HCT116 (cell line): ENCODE measurements around the gene CTBP2. TPM values are rescaled to one million over a fixed set of nuclear protein-coding genes. Genes with fewer than 3 reads are reported as not detected.

Experiments used
- ATAC-seq: fragments of 200-7000 bp; cut with Tn5 transposase; 2 replicates; pipeline ENCODE4 v1.9.1; 2020; ENCODE audit warnings: mild to moderate bottlenecking, moderate library complexity
- BruUV-seq: library from RNA; stranded (reverse); fragments of 400-500 nt; replicated peaks from 2 replicates; lab custom pipeline; 2021; lab: Mats Ljungman, UMichigan
- CTCF ChIA-PET: fragments of 300-600 bp; sonication (Branson Sonifier 250); formaldehyde crosslinking; loops from one replicate; lab custom pipeline; 2021; ENCODE audit warnings: antibody characterized with exemption; lab: Charles Lee
- POLR2A ChIA-PET: fragments of 300-600, 350-600 bp; sonication (Branson Sonifier 250); formaldehyde crosslinking; loops from one replicate; lab custom pipeline; 2021; ENCODE audit warnings: antibody characterized with exemption; lab: Charles Lee
- RAD21 ChIA-PET, 2 experiments: fragments of 300-600 bp; sonication (Branson Sonifier 250); formaldehyde crosslinking; loops; one replicate each; lab custom pipeline; 2023; ENCODE audit warnings: low total read pairs in 2 of 2; ENCODE audit not compliant: uncharacterized antibody in 2 of 2, unreplicated experiment in 2 of 2, low non-redundant PET in 1 of 2; lab: Charles Lee
- DNase-seq: peaks from one replicate; pipeline ENCODE4 v3.0.0-alpha.2; 2010; ENCODE audit warnings: low read depth, low spot score
- H2AFZ ChIP-seq: fragments of 200-600 bp; shearing (Covaris generic), sonication (generic); 2 replicates; pipeline ENCODE4 v1.6.1; 2017; ENCODE audit warnings: low read depth, mixed run types, mixed read lengths, antibody characterized with exemption, low read length; ENCODE audit not compliant: poor library complexity, severe bottlenecking
- H3K27ac ChIP-seq: 2 replicates; pipeline ENCODE4 v1.5.1; 2012; ENCODE audit warnings: low read depth, low read length
- H3K27me3 ChIP-seq: fragments of 200-600 bp; sonication (generic); 2 replicates; pipeline ENCODE4 v1.6.1; 2016; ENCODE audit warnings: mixed run types, low read length, mixed read lengths; ENCODE audit not compliant: insufficient read depth
- H3K36me3 ChIP-seq, 2 experiments: fragments of 200-500 bp in 1 of 2; fragments of 200-600 bp in 1 of 2; sonication (Bioruptor generic) in 1 of 2; sonication (generic) in 1 of 2; 2 replicates each; pipeline versions ENCODE4 v1.5.1 to v1.6.1; 2014 to 2016; ENCODE audit warnings: low read length in 2 of 2, inconsistent platforms in 1 of 2, mixed read lengths in 1 of 2, mixed run types in 1 of 2; ENCODE audit not compliant: insufficient read depth in 2 of 2, control insufficient read depth in 1 of 2
- H3K4me1 ChIP-seq, 2 experiments: fragments of 200-600 bp in 1 of 2; sonication (generic) in 1 of 2; 2 replicates each; pipeline versions ENCODE4 v1.5.1 to v1.6.1; 2012 to 2017; ENCODE audit warnings: low read length in 2 of 2, inconsistent platforms in 1 of 2, mild to moderate bottlenecking in 1 of 2, mixed read lengths in 1 of 2, mixed run types in 1 of 2, moderate library complexity in 1 of 2; ENCODE audit not compliant: insufficient read depth in 2 of 2, control insufficient read depth in 1 of 2
- H3K4me2 ChIP-seq: fragments of 200-600 bp; sonication (generic); 2 replicates; pipeline ENCODE4 v1.6.1; 2017; ENCODE audit warnings: mixed run types, low read length, mixed read lengths
- H3K4me3 ChIP-seq, 2 experiments: fragments of 200-600 bp in 1 of 2; sonication (generic) in 1 of 2; replicated peaks in 1 of 2; 2 replicates each; pipeline ENCODE4 v1.5.1; 2011 to 2016; ENCODE audit warnings: low read length in 2 of 2, control low read depth in 1 of 2, low read depth in 1 of 2, mild to moderate bottlenecking in 1 of 2, mixed read lengths in 1 of 2, mixed run types in 1 of 2
- H3K79me2 ChIP-seq: fragments of 200-600 bp; sonication (generic); 2 replicates; pipeline ENCODE4 v1.6.1; 2017; ENCODE audit warnings: mild to moderate bottlenecking, mixed run types, low read length, moderate library complexity, mixed read lengths; ENCODE audit not compliant: insufficient read depth
- H3K9ac ChIP-seq: fragments of 200-600 bp; sonication (generic); 2 replicates; pipeline ENCODE4 v1.6.1; 2016; ENCODE audit warnings: low read length, mixed read lengths
- H3K9me2 ChIP-seq: fragments of 200-600 bp; sonication (generic), shearing (Covaris generic); 2 replicates; pipeline ENCODE4 v1.6.1; 2017; ENCODE audit warnings: mixed run types, mild to moderate bottlenecking, moderate library complexity; ENCODE audit not compliant: insufficient read depth
- H3K9me3 ChIP-seq, 2 experiments: fragments of 200-500 bp in 1 of 2; fragments of 200-600 bp in 1 of 2; sonication (Bioruptor generic) in 1 of 2; sonication (generic) in 1 of 2; 2 replicates each; pipeline ENCODE4 v1.6.1; 2014 to 2017; ENCODE audit warnings: low read length in 2 of 2, mixed read lengths in 2 of 2, inconsistent platforms in 1 of 2, low read depth in 1 of 2, mild to moderate bottlenecking in 1 of 2, mixed run types in 1 of 2, moderate library complexity in 1 of 2; ENCODE audit not compliant: control insufficient read depth in 1 of 2, insufficient read depth in 1 of 2
- H4K20me1 ChIP-seq: fragments of 200-600 bp; sonication (generic), shearing (Covaris generic); 2 replicates; pipeline ENCODE4 v1.6.1; 2017; ENCODE audit warnings: mixed run types, mild to moderate bottlenecking, moderate library complexity; ENCODE audit not compliant: insufficient read depth
- CBX3 ChIP-seq: IDR thresholded peaks from 2 replicates; pipeline ENCODE4 v1.6.1; 2012; ENCODE audit warnings: low read depth
- CEBPB ChIP-seq: IDR thresholded peaks from 2 replicates; pipeline ENCODE4 v1.6.1; 2012; ENCODE audit warnings: low read depth
- ELF1 ChIP-seq: IDR thresholded peaks from 2 replicates; pipeline ENCODE4 v1.6.1; 2012; ENCODE audit warnings: low read depth, borderline replicate concordance
- EZH2phosphoT487 ChIP-seq: fragments of 200-600 bp; IDR thresholded peaks from 2 replicates; pipeline ENCODE4 v1.6.1; 2018; ENCODE audit warnings: antibody characterized with exemption, borderline replicate concordance
- JUND ChIP-seq: IDR thresholded peaks from 2 replicates; pipeline ENCODE4 v1.6.1; 2012
- POLR2AphosphoS5 ChIP-seq: IDR thresholded peaks from 2 replicates; pipeline ENCODE4 v1.6.1; 2011; ENCODE audit warnings: mild to moderate bottlenecking, low read depth, low read length, moderate library complexity
- SIN3A ChIP-seq: IDR thresholded peaks from 2 replicates; pipeline ENCODE4 v1.6.1; 2012; ENCODE audit warnings: low read depth
- SP1 ChIP-seq: IDR thresholded peaks from 2 replicates; pipeline ENCODE4 v1.6.1; 2012; ENCODE audit warnings: low read depth
- SRF ChIP-seq: IDR thresholded peaks from 2 replicates; pipeline ENCODE4 v1.6.1; 2012; ENCODE audit warnings: low read depth
- TCF7L2 ChIP-seq: IDR thresholded peaks from 2 replicates; pipeline ENCODE4 v1.7.0; 2011; ENCODE audit warnings: borderline replicate concordance, inconsistent platforms; ENCODE audit not compliant: insufficient read depth, insufficient read length; ENCODE audit errors: extremely low read depth
- YY1 ChIP-seq: IDR thresholded peaks from 2 replicates; pipeline ENCODE4 v1.6.1; 2011; ENCODE audit warnings: low read length, low read depth, moderate library complexity, mild to moderate bottlenecking; ENCODE audit not compliant: insufficient replicate concordance; ENCODE audit errors: extremely low read depth
- ZFX ChIP-seq: fragments of 450-650 bp; IDR thresholded peaks from 2 replicates; pipeline ENCODE4 v1.6.1; 2017
- ZNF274 ChIP-seq: fragments of 200-500 bp; sonication (Bioruptor generic); IDR thresholded peaks from 2 replicates; pipeline ENCODE4 v1.6.1; 2014; ENCODE audit warnings: mild to moderate bottlenecking, low read depth, low read length, inconsistent platforms
- intact Hi-C: fragments of 100-400 bp; cut with micrococcal nuclease; formaldehyde crosslinking; loops from 2 replicates; pipeline ENCODE4 v1.10.0; 2022
- total RNA-seq: library from RNA; stranded (reverse); gene quantifications from one replicate; pipeline ENCODE4 v1.2.1, GENCODE V29; 2021; ENCODE audit not compliant: unreplicated experiment
- TF ChIP-seq, protein P1 (sequence below): IDR thresholded peaks from 2 replicates; pipeline ENCODE4 v1.6.1; 2012; ENCODE audit warnings: low read depth
- TF ChIP-seq, protein P2 (sequence below): IDR thresholded peaks from 2 replicates; pipeline ENCODE4 v1.6.1; 2011; ENCODE audit warnings: mild to moderate bottlenecking, low read length, moderate library complexity; ENCODE audit not compliant: insufficient replicate concordance; ENCODE audit errors: extremely low read depth
- TF ChIP-seq, protein P3 (sequence below): IDR thresholded peaks from 2 replicates; pipeline ENCODE4 v1.6.1; 2012
- TF ChIP-seq, protein P4 (sequence below), 3 experiments: fragments of 200-600 bp in 1 of 3; sonication (generic) in 1 of 3; IDR thresholded peaks in 2 of 3; conservative IDR thresholded peaks in 1 of 3; 2 replicates each; pipeline ENCODE4 v1.5.1; 2012 to 2017; ENCODE audit warnings: low read depth in 2 of 3, low read length in 2 of 3, antibody characterized with exemption in 1 of 3, borderline replicate concordance in 1 of 3, control low read depth in 1 of 3, mild to moderate bottlenecking in 1 of 3, mixed read lengths in 1 of 3, mixed run types in 1 of 3, moderate library complexity in 1 of 3; ENCODE audit not compliant: insufficient read depth in 1 of 3
- TF ChIP-seq, protein P5 (sequence below): IDR thresholded peaks from 2 replicates; pipeline ENCODE4 v1.6.1; 2012

Gene CTBP2
- total RNA-seq, 1 experiment from 2014 or later: 144 TPM

DNA sequence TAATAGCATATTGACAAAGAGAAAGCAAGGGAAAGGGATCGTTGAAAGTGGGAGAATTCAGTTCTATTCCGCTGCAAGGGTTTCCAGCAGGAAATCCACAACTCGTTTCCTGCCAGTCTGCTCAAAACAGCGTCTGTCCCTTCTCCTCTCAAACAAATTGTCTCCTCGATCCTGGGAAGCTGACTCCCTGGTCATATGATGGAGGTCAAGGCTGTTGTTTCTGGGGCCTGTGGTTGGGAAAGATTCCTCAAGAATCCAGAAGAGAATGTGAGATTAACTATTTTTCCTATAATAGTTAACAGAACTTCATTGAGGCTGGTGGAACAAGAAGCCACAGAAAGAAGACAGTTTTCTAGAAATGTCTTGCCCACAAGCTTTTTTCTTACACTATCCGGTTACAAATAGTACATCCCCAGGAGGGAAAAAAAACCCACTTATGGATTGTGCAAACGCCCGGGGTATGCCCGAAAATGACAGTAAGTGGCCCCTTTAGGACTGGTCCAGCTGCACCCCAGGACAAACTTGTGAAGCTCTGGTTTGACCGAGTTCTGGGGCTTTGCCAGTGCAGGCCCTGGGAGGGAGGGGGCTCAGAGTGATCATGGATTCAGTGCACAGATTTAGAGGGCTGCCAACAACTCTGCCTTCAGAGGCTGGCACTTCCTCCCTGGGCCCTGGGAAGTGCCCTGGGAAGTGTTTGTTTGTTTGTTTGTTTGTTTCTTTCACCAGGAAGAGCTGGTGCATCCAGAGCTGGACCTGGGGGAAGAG is 49.4 kb upstream of the CTBP2 start:
- BruUV-seq: no TSS peak
- RAD21 ChIA-PET: no interaction called here
- H3K4me2 ChIP-seq: no peak overlapping the region
- no peaks in the 10 kb centered on the region for H3K9me3 ChIP-seq
- H3K27ac ChIP-seq: no peak overlapping the region
- H3K9me2 ChIP-seq: no peaks in the 10 kb centered on the region
- intact Hi-C loops: no loop called here
- CTCF ChIA-PET: no interaction called here
- H3K4me1 ChIP-seq: no peaks in the 10 kb centered on the region
- no peak for DNase-seq
- no peaks in the 10 kb centered on the region for H3K36me3 ChIP-seq
- no peaks in the 10 kb centered on the region for H3K79me2 ChIP-seq
- no peak overlapping the region for H3K9ac ChIP-seq
- H2AFZ ChIP-seq: no peak overlapping the region
- no peaks in the 10 kb centered on the region for H4K20me1 ChIP-seq
- TF ChIP-seq SIN3A (no peak), ELF1 (no peak), POLR2AphosphoS5 (no peak), TCF7L2 (no peak), ZNF274 (no peak), YY1 (no peak), CBX3 (no peak), CEBPB (no peak), EZH2phosphoT487 (no peak), JUND (no peak), SP1 (no peak), SRF (no peak), ZFX (no peak)
- TF ChIP-seq, protein P1, sequence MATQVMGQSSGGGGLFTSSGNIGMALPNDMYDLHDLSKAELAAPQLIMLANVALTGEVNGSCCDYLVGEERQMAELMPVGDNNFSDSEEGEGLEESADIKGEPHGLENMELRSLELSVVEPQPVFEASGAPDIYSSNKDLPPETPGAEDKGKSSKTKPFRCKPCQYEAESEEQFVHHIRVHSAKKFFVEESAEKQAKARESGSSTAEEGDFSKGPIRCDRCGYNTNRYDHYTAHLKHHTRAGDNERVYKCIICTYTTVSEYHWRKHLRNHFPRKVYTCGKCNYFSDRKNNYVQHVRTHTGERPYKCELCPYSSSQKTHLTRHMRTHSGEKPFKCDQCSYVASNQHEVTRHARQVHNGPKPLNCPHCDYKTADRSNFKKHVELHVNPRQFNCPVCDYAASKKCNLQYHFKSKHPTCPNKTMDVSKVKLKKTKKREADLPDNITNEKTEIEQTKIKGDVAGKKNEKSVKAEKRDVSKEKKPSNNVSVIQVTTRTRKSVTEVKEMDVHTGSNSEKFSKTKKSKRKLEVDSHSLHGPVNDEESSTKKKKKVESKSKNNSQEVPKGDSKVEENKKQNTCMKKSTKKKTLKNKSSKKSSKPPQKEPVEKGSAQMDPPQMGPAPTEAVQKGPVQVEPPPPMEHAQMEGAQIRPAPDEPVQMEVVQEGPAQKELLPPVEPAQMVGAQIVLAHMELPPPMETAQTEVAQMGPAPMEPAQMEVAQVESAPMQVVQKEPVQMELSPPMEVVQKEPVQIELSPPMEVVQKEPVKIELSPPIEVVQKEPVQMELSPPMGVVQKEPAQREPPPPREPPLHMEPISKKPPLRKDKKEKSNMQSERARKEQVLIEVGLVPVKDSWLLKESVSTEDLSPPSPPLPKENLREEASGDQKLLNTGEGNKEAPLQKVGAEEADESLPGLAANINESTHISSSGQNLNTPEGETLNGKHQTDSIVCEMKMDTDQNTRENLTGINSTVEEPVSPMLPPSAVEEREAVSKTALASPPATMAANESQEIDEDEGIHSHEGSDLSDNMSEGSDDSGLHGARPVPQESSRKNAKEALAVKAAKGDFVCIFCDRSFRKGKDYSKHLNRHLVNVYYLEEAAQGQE: no peak
- TF ChIP-seq, protein P2, sequence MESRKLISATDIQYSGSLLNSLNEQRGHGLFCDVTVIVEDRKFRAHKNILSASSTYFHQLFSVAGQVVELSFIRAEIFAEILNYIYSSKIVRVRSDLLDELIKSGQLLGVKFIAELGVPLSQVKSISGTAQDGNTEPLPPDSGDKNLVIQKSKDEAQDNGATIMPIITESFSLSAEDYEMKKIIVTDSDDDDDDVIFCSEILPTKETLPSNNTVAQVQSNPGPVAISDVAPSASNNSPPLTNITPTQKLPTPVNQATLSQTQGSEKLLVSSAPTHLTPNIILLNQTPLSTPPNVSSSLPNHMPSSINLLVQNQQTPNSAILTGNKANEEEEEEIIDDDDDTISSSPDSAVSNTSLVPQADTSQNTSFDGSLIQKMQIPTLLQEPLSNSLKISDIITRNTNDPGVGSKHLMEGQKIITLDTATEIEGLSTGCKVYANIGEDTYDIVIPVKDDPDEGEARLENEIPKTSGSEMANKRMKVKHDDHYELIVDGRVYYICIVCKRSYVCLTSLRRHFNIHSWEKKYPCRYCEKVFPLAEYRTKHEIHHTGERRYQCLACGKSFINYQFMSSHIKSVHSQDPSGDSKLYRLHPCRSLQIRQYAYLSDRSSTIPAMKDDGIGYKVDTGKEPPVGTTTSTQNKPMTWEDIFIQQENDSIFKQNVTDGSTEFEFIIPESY: no peak
- TF ChIP-seq, protein P3, sequence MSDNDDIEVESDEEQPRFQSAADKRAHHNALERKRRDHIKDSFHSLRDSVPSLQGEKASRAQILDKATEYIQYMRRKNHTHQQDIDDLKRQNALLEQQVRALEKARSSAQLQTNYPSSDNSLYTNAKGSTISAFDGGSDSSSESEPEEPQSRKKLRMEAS: no peak
- TF ChIP-seq, protein P4, sequence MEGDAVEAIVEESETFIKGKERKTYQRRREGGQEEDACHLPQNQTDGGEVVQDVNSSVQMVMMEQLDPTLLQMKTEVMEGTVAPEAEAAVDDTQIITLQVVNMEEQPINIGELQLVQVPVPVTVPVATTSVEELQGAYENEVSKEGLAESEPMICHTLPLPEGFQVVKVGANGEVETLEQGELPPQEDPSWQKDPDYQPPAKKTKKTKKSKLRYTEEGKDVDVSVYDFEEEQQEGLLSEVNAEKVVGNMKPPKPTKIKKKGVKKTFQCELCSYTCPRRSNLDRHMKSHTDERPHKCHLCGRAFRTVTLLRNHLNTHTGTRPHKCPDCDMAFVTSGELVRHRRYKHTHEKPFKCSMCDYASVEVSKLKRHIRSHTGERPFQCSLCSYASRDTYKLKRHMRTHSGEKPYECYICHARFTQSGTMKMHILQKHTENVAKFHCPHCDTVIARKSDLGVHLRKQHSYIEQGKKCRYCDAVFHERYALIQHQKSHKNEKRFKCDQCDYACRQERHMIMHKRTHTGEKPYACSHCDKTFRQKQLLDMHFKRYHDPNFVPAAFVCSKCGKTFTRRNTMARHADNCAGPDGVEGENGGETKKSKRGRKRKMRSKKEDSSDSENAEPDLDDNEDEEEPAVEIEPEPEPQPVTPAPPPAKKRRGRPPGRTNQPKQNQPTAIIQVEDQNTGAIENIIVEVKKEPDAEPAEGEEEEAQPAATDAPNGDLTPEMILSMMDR (IDR thresholded peaks at IDR 0.05 in 2 of 3, conservative IDR thresholded peaks at IDR 0.05 in 1 of 3; ENCODE audit: borderline replicate concordance in 1 of 3, insufficient read depth in 1 of 3, low read depth in 2 of 3, low read length in 2 of 3): no peak
- TF ChIP-seq, protein P5, sequence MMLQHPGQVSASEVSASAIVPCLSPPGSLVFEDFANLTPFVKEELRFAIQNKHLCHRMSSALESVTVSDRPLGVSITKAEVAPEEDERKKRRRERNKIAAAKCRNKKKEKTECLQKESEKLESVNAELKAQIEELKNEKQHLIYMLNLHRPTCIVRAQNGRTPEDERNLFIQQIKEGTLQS: no peak
- H3K27me3 ChIP-seq: no peaks in the 10 kb centered on the region
- no peak overlapping the region for H3K4me3 ChIP-seq
- POLR2A ChIA-PET: no interaction called here
- no peak for ATAC-seq
